Choroid plexus epithelial cell (primary cell): ENCODE data around the gene VAC14.

Experiments
- DNase-seq: peaks from one replicate; pipeline ENCODE4 v3.0.0-alpha.2; 2010; ENCODE audit warnings: low read depth
- H3K4me3 ChIP-seq: 2 replicates; pipeline ENCODE4 v1.5.1; 2011; ENCODE audit warnings: low read depth, mild to moderate bottlenecking, control low read depth, low read length, moderate library complexity
- TF ChIP-seq, protein P1 (sequence below): conservative IDR thresholded peaks from 2 replicates; pipeline ENCODE4 v1.5.1; 2011; ENCODE audit warnings: low read depth, mild to moderate bottlenecking, control low read depth, inconsistent platforms, low read length, moderate library complexity

Gene VAC14

DNA sequence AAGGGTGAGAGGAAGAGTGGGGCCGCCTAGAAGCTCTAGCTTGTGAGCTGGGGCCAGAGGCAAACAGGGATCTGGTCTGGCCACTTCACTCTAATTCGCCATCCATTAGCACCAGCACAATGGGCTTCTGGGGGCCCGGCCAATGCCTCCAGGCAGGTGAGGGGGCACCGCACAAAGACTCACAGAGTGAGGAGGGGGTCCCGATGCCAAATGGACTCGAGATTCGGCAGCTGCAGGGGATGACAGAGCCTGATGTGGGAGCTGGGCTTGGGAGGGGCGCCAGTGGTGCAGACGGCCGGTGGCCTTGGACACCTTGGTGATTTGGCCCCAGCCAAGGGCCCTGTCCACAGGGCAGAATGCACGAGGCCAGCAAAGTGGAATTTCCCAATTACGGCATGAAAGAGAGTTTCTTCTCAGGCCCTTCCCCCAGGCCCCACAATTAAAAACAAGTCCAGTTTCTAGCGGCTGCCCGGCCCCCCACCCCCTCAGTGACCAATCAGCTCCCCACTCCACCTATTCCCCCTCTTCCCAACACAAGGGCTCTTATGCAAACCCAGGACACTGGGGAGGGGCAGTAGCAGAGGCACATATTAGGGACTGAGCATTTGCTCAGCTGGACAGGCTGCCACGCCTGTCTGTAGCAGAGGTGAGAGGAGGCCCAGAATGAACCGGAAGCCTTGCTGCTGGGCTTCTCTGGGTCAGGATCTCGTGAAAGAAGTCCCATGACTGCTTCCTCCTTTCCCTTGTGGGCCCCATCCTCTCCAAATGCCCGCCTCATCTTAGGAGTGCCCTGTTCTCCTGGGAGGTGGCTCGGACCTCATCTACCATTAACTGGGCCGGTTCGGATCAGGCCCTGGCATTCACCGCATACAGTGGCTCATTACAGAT, 75.7 kb downstream of the VAC14 start:
- DNase-seq = peak; percentile 24

DNA sequence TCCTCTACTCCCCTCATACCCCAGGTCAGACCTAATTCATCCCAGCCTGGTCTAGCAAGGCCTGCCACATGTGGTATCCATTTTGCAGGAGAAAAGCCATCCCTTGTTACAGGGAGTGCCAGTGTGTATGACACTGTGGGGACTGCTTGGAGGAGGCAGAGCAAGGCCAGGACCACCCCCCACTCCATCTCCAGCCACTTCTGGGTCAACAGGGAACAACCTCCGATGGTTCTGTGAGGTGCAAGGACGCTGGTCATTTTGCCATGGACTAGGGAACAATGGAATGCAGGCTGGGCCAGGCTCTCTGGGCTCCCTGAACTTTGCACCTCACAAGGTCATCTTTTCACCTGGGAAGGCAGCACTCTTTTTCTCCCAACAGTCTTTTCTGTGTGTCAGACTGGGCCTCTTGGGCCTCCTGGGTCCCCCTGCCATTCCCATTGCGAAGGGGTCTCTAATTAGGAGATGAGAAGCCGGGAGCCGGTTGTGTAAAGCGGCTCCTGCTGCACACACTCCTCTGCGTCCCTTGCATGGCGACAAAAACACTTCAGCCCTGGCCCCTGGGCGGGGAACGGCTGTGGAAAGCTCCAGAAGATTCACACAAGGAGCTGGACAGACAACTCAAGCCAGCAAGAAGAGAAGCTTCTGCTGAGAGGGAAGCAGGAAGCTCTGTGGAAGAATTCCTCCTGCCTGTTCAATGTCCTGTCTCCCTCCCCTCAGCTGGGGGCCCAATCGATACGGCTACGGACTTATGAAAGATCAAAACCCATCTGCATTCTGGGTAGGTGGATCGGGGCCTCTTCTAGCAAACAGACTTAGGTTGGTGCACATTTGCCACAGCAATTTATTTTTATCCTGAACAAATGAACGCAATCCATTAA, 76.6 kb downstream of the VAC14 start:
- TF ChIP-seq, protein P1, sequence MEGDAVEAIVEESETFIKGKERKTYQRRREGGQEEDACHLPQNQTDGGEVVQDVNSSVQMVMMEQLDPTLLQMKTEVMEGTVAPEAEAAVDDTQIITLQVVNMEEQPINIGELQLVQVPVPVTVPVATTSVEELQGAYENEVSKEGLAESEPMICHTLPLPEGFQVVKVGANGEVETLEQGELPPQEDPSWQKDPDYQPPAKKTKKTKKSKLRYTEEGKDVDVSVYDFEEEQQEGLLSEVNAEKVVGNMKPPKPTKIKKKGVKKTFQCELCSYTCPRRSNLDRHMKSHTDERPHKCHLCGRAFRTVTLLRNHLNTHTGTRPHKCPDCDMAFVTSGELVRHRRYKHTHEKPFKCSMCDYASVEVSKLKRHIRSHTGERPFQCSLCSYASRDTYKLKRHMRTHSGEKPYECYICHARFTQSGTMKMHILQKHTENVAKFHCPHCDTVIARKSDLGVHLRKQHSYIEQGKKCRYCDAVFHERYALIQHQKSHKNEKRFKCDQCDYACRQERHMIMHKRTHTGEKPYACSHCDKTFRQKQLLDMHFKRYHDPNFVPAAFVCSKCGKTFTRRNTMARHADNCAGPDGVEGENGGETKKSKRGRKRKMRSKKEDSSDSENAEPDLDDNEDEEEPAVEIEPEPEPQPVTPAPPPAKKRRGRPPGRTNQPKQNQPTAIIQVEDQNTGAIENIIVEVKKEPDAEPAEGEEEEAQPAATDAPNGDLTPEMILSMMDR = no peak
- no peak for DNase-seq
- no peak overlapping the region for H3K4me3 ChIP-seq

More for the DNA sequence above, 75.7 kb downstream of the VAC14 start:
- TF ChIP-seq, protein P1 = no peak
- no peak overlapping the region for H3K4me3 ChIP-seq

DNA sequence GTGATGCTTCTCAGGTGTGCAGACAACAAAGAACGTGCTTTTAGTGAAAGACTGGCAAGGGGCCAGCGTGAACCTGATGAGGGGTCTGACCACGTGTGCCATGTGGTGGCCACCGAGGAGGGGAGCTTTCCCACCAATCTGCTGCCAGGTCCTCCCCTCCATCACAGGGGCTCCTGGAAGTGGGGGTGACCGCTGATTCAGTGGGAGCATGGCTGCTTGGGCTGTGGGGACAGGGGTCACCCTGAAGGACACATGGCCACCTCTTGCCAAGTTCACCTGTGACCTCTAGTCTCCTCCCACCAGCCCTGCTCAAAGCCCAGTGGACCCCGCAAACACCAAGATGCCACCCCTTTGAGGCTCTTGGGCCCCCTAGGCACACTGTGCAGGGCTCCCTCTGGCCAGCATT, 77.2 kb downstream of the VAC14 start:
- no peak overlapping the region for H3K4me3 ChIP-seq
- no peak for DNase-seq
- TF ChIP-seq, protein P1 = no peak

DNA sequence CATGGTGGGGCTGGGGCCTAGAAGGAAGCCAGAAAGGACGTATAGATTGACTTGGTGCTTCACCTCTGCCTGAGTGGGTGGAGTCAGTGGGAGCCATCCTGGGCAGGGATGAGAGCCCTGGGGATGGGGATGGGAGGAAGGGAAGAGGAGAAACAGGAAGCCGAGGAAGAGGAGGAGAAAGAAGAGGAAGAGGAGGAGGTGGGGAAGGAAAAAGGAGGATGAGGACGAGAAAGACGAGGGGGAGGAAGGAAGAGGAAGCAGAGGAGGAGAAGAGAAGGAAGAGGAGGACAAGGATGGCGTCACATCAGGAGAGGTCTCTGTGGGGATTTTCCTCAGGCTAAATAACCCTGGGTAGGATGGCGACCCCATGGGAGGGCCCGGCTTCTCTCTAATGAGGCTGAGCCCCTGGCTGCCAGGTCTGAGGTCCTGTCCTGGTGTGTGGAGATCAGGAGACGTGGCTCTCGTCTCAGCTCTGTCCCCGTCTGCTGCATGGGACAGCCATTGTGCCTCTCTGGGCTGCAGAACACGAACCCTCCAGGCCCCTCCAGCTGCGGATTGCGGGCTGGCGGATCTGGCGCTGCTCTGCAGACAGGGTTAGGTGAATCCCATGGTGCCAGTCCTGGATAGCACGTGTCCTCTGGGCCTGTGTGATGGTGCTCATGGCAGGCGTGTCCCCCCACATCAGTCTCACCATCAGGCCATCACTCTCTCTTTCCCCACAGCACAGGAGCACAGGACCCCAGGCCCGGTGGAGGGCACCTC, 79.6 kb downstream of the VAC14 start:
- DNase-seq = no peak
- H3K4me3 ChIP-seq = no peak overlapping the region
- TF ChIP-seq, protein P1 = no peak

DNA sequence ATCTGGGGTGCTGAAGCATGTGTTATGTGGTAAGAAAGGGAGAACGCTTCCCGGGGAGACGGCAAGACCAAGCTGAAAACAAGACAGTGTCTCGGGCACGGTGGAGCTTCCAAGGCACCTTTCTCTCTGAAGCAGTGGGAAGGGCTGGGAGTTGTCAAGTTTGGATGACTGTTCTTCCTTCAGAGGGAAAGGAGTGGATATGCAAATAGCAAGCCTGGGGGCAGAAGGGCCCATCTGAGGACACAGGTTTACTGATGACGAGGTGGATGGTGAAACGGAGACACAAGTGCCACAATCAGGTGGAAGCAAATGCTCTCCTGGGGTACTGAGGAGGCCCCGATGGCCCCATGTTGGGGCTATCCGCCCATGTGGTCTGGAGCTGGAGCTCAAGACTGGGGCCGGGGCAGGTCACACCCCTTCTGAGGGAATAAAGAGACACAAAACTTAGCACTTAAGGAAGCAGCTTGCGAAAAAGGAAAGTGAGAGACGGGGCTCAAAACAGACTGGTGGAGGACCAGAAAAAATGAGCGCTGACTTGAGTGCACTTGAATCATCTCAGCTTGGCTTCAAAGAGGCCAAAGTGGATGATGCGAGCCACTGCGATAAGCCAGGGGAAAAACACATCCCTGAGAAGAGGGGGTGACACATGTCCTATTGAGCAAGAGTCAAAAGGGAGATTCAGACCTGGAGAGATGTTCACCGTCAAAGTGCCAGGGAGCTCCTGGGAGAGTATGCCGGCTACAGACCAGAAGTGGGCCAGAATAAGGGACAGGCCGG, 80.3 kb downstream of the VAC14 start:
- TF ChIP-seq, protein P1 = no peak
- no peak for DNase-seq
- H3K4me3 ChIP-seq = no peak overlapping the region

DNA sequence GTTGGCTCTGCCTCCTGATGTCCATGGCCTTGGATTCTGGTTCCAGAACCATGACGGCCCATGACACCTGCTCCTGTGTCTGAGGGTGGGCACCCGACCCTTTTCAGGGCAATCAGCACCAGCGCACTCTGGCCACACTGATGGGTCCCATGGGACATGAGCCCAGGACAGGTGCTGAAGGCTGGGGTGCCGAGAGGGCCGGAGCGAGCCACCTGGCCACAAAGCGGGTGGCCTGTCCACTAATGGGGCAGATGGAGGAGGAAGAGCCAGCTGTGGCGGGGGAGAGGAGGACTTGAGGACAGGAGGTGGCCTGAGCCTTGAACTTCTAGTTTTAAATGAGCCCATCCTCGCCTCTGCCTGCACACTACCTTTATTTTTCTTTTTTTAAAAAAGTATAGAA, 83.9 kb downstream of the VAC14 start:
- no peak overlapping the region for H3K4me3 ChIP-seq
- DNase-seq = no peak
- TF ChIP-seq, protein P1 = no peak
